H54 (cell line): ENCODE measurements around the gene RPH3AL.

Experiments
- DNase-seq: peaks from one replicate; pipeline ENCODE4 v3.0.0; 2011; ENCODE audit warnings: low spot score, mixed read lengths; ENCODE audit not compliant: insufficient read length
- FAIRE-seq: peaks from 3 replicates; lab custom pipeline; 2011; peaks lifted over from hg19 to GRCh38; lab: Jason Lieb, UNC
- POLR2A ChIP-seq: IDR thresholded peaks from 2 replicates; pipeline ENCODE4 v1.6.1; 2011; ENCODE audit warnings: low read depth, mild to moderate bottlenecking, low read length

The RPH3AL gene

DNA sequence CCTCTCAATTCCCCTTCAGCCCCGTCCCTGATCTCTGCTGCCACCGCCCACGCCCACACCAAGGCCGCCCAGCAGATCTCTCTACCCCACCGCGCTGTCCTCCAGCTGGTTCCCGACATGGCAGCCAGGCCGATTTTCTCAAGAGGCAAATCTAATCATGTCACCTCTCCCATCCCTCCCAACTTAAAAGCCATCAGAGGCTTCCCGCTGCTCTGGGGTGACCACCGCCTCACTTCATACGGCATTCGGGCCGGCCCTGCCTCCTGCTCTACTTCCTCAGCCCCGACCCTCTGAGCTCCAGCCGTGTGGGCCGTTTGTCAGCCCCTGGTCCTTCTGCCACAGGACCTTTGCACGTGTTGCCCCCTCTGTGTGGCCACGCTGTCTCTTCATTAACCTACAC lies 63.2 kb downstream of the RPH3AL start:
- FAIRE-seq: no peak
- DNase-seq: no peak

DNA sequence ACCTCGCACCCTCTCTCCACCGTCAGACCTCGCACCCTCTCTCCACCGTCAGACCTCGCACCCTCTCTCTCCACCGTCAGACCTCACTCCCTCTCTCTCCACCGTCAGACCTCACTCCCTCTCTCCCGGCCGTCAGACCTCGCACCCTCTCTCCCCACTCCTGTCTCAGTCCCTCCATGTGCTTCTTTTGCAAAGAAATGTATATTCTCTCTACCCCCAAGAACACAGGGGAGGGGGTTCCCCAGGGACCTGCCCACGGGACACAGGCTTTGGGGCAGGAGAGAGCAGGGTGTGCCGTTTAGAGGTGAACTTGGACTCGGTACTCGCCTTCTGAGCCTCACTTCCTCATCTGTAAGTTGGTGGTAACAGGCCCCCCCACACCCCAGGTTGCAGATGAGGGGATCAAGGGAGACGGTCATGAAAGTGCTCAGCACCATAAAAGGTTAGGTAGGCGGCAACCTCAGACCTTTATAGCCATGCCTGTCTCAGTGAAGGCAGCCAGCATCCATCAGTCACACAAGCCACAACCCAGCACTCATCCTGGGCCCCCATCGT lies 63.7 kb downstream of the RPH3AL start:
- TF ChIP-seq POLR2A: no peak
- no peak for DNase-seq
- no peak for FAIRE-seq

More for the DNA sequence above, 63.2 kb downstream of the RPH3AL start:
- no peak for TF ChIP-seq POLR2A

DNA sequence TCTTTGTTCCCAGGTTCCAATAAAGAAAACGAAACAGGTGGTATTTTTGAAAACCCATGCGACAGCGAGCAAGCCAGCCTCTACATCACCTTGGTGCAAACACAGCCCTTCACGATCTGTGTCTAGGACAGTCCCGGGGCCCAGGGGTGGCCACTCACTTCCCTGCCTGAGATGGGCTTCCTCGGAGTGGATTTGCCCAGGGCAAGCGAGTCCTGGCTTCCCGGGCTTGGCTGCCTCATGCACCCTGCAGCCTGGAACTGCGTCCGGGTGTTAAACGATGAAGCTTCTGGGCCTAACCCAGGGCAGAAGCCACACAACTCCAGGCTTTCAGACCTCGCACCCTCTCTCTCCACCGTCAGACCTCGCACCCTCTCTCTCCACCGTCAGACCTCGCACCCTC lies 66.0 kb downstream of the RPH3AL start:
- FAIRE-seq: no peak
- no peak for DNase-seq
- TF ChIP-seq POLR2A: no peak

DNA sequence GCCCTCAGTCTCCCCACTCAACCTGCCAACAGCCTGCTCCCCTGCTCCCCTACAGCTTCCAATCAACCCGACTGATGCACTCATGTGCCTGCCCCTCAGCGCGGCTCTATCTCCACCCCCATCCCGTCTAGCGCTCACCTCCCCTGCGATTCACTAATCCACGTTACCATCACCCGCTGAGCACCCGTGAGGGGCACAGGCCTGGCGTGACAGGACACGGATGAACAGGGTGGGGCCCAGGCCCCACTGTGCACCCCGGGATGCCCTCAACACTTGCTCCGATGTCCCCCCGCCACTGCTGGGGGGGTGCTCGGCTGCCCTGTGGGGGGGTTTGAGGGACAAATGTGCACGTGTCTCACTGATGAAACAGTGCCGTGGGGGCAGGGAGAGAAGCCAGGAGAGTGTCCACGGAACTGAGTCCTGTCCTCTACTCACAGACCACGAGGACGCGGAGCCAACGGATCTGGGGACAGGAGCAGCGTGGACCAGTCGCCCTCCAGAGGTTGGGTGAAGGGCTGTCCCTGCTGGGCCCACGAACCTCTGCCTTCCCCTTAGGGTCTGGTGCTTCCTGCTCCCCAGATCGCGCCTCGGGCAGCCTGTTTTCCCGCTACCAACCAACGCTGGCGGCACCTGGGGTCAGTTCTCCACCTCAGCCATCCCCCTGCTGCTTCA lies 66.7 kb downstream of the RPH3AL start:
- no peak for DNase-seq
- no peak for FAIRE-seq
- TF ChIP-seq POLR2A: no peak

DNA sequence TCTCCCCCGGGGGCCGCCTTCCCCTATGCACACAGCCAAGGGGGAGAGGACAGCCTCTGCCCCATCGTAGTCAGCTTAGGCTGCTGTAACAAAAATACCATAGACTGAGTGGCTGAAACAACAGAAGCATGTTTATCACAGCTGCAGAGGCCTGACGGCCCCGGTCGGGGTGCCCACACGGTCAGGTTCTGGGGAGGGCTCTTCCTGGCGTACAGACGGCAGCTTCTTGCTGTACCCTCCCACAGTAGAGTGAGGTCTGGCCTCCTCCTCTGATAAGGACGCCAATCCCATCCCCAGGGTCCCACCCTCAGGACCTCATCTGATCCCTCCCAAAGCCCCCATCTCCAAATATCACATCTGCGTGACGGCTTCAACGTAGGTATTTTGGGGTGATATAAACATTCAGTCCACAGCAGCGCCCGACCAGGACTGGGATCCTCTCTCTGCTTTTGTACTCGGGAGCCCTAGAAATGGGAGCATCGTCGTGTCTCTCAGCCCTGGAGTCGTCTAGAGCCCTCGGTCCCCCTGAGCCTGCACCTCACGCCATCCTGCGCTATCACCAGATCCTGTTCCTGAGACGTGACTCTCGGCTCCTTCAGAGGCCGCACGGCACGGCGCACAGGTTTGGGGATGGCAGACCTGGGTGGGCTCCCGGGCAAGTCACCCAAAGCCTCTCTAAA lies 67.8 kb downstream of the RPH3AL start:
- no peak for TF ChIP-seq POLR2A
- FAIRE-seq (no peak), DNase-seq (no peak)

DNA sequence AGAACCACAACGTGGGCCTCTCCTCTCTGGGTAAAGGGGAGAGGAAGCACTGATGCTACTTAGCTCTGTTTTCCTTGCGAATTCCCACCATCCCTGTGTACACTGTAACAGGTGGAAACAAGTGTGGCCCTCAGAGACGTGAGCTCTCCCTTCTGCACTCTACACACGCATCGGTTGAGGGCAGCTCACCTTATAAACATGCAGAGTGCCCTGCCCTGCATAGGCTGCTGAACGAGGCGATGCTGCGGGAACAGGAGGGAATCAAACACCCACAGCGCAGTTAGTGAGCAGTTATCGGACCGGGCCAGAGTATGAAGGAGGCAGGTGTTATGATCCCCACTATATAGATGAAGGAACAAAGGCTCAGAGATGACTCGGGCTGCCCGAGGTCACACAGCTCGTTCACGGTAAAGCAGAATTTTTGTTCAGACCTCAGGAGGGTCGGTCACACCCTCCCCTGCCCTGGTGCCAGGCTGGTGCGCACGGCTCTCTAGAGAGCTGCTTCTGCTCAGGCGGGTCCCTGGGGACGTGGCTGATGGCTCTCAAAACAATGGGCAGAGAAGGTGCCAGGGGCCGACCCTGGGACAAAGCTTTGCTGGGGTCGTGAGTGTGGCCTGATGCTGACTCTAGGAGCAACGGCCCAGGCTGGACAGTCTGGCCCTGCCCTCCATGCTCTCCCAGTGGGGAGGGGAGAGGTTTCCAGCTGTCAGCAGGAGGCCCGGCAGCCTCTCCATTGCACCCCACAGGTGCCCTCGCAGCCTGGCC lies 68.5 kb downstream of the RPH3AL start:
- FAIRE-seq: no peak

DNA sequence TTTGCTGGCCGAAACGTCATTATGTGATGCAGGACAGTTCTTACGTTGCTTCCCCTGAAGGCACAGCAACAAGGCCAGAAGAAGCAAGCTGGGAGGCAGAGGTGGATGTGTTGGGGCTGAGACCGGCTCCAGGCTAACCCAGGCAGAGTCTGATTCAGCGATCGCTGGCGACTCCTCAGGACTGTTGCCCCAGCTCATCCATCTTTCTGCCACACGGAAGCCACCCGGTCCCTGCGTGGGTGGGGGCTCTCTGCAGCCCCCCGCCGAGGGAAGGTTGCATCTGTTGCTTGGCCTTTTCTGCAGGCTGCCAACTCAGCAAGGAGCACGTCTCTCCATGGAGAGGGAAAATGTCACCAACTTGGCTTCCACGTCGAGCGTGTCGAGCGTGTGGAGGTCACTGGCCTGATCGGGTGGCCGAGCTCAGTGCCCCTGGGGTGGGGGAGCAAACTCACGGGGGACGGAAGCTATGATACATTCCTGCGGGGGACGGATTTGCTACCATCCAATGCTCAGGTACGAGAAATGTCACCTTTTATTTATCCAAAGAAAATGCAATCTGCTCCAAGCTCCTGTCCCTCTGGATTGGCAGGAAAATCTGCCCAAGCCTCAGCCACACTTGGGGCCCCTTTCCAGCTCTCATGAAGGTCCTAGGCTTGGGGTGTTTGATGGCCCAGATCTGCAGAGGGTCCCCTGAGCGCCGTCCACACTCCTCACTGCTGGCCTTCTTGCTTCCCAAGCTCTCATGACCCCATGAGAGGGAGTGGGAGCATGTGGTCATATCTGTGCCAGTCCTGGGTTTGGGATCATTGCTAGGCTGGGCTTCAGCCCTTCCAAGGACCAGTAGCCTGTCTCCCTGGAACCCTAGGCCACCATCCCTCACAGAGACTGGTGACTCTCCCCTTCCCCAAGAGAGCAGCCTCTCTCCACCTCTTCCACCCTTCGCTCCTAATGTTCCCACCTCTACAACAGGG lies 69.4 kb downstream of the RPH3AL start:
- FAIRE-seq: no peak
- no peak for TF ChIP-seq POLR2A
- no peak for DNase-seq

More for the DNA sequence above, 68.5 kb downstream of the RPH3AL start:
- TF ChIP-seq POLR2A: no peak
- no peak for DNase-seq

DNA sequence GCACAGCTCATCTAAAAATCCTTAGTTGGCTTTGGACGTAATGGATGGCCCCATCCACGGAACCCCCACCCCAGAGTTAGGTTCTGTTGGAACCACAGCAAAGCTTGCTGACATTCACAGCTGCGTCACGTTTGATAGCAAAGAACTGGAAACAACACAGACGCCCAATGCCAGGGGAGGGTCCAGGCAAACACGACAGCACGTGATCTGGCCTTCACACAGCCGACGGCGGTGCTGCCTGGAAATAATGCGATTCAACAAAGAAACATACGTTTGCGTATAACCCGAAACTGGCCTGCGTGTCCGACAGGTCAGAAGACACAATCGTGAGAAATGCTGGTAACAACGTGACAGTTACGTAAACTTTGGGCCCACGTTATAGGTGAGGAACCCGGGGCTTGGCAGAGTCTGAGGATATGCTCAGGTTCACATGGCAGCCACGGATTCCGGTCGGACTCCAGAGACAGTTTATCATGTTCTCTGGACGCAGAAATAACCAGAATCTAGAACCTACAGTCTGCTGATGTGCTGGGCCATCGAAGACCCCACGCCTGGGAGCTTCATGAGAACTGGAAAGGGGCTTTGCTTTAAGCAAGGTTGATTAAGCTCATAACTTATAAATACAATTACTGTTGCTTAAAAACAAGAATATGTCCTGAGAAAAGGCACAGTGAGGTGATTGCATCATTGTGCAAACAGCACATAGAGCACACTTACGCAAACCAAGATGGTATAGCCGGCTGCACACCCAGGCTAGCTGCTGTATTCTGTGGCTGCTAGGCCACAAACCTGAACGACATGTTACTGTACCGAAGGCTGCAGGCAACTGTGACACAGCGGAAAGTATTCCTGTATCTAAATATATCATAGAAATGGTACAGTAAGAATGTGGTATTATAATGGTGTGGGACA lies 70.4 kb downstream of the RPH3AL start:
- no peak for FAIRE-seq

DNA sequence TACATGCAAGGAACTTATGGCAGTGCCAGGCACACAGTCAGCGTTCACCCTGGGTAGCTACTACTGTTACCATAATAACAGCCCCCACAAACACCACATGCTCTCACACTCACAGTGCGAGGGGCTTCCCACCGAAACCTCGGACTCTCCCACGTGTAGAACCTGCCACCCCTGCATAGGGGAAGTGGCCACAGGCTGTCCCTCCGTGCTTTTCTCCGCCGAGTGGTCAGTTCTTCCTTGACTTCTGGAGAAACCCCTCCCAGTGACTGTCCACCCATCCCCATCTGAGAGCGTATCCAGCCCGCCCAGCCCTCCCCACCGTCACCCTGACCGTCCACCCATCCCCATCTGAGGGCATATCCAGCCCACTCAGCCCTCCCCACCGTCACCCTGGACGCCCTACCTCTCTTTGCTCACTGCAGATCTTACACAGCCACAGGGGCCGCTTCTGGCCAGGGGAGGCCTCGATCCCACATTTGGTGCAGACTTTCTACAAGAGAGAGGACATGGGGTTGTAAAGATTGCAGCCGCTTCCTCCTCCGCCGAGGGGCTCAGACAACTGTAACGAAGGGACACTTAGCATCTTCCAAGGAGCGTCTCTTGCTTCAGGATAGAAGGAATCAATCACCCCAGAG lies 71.1 kb downstream of the RPH3AL start:
- DNase-seq: no peak
- no peak for FAIRE-seq
- no peak for TF ChIP-seq POLR2A

More for the DNA sequence above, 70.4 kb downstream of the RPH3AL start:
- TF ChIP-seq POLR2A: no peak
- no peak for DNase-seq

DNA sequence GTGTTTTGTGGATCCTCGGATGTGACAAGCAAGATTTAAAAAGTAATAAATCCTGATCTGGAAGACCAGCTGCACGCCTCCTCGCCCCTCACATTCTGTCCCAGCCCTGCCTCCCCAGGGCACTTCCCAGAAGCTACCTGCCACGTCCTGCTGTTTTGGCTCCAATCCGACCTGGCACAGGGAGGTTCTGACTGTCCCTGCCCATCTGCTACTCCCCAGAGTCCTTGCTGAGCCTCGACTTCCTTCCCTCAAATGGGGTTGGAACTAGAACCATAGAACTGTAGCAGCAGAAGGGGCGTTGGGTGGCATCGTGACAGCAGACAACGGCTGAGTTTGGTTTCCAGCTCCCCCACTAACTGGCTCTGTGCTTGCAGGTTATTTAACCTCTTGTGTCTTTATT lies 71.7 kb downstream of the RPH3AL start:
- no peak for TF ChIP-seq POLR2A
- DNase-seq (no peak), FAIRE-seq (no peak)

DNA sequence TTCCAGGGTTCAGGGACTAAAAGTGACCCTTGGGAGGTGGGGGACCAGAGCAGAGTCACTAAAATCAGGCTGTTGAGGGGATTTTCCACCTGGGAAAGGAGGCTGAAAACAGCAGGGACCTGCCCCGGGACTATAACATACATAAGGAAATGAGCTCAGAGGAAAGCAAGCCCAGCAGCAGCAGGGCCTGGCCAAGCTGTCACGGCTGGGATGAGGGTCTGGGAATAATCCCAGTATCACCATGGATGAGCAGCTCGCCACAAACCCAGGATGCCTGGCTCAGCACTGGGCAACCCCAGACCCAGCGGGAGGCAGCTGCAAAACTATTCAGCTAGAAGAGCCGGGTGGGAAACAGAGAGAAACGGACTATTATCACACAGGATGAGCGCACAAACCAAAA lies 72.4 kb downstream of the RPH3AL start:
- no peak for FAIRE-seq
- no peak for TF ChIP-seq POLR2A
- DNase-seq: no peak

DNA sequence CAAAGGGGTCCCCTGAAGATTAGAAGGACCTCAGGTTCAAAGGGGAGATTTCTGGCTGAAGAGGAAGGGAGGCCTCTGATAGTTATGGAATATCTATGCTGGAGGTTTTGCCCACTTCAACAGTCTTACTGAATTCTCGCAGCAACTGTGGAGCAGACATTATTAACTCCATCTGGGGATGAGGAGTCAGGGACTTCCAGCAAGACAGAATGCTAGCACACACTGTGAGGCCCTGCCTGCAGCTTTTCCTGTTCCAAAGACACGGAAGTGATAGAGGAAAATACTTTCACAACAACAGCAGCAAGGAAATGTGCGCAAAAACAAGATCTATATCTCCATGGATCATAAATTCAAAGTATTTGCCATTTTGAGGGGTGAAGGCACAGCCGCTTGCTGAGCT lies 72.8 kb downstream of the RPH3AL start:
- DNase-seq: no peak
- no peak for TF ChIP-seq POLR2A
- no peak for FAIRE-seq
